PFSK-1 (cell line): ENCODE data around the gene VAT1.

Experiments
- FOXP2 ChIP-seq: optimal IDR thresholded peaks from 2 replicates; pipeline ENCODE3; 2011; ENCODE audit warnings: borderline replicate concordance, control low read depth, inconsistent platforms; ENCODE audit not compliant: insufficient read depth; ENCODE audit errors: extremely low read length, extremely low read depth
- POLR2AphosphoS5 ChIP-seq: IDR thresholded peaks from 2 replicates; pipeline ENCODE4 v1.6.1; 2012; ENCODE audit warnings: low read depth, mild to moderate bottlenecking, control low read depth, low read length, moderate library complexity
- REST ChIP-seq, 2 experiments: IDR thresholded peaks; 2 replicates each; pipeline versions ENCODE4 v1.6.1 to v1.8.0; 2011 to 2012; ENCODE audit warnings: low read depth in 2 of 2, low read length in 2 of 2, control low read depth in 1 of 2, inconsistent platforms in 1 of 2, mild to moderate bottlenecking in 1 of 2, moderate library complexity in 1 of 2; ENCODE audit not compliant: insufficient read depth in 1 of 2
- SIN3A ChIP-seq: IDR thresholded peaks from 2 replicates; pipeline ENCODE4 v1.6.1; 2012; ENCODE audit warnings: mild to moderate bottlenecking, low read length, moderate library complexity, borderline replicate concordance; ENCODE audit not compliant: insufficient read depth
- TAF1 ChIP-seq: IDR thresholded peaks from 2 replicates; pipeline ENCODE4 v1.6.1; 2012; ENCODE audit warnings: low read length, control low read depth, borderline replicate concordance; ENCODE audit not compliant: insufficient read depth

The VAT1 gene

GRCh38 chr17:43027091-43028032 is 5.2 kb upstream of the VAT1 start:
- TF ChIP-seq REST (IDR thresholded peaks at IDR 0.05; ENCODE audit: insufficient read depth in 1 of 2, low read depth in 2 of 2, low read length in 2 of 2) (no peak), TAF1 (no peak), POLR2AphosphoS5 (no peak), SIN3A (no peak), FOXP2 (no peak)

GRCh38 chr17:43026595-43026994 is 4.4 kb upstream of the VAT1 start:
- TF ChIP-seq SIN3A (no peak), TAF1 (no peak), POLR2AphosphoS5 (no peak), REST (IDR thresholded peaks at IDR 0.05; ENCODE audit: insufficient read depth in 1 of 2, low read depth in 2 of 2, low read length in 2 of 2) (no peak), FOXP2 (no peak)

GRCh38 chr17:43025766-43026537 is 3.8 kb upstream of the VAT1 start:
- TF ChIP-seq POLR2AphosphoS5 (no peak), SIN3A (no peak), TAF1 (no peak), REST (IDR thresholded peaks at IDR 0.05; ENCODE audit: insufficient read depth in 1 of 2, low read depth in 2 of 2, low read length in 2 of 2) (no peak), FOXP2 (no peak)

GRCh38 chr17:43025290-43025657 is 3.1 kb upstream of the VAT1 start:
- TF ChIP-seq POLR2AphosphoS5, result no peak
- no peak for TF ChIP-seq TAF1
- TF ChIP-seq REST (IDR thresholded peaks at IDR 0.05; ENCODE audit: insufficient read depth in 1 of 2, low read depth in 2 of 2, low read length in 2 of 2), result no peak
- no peak for TF ChIP-seq FOXP2
- no peak for TF ChIP-seq SIN3A
